ENCODE results near the gene SLCO4A1. TPM values are rescaled to one million over a fixed set of nuclear protein-coding genes. Genes with fewer than 3 reads are reported as not detected.

Gene SLCO4A1
- total and polyA plus RNA-seq, 12 donors, result 0.39 to 27.0 (median 4.9) TPM

- DNase-seq, result no peak
- Histone ChIP-seq H3K4me3 (no peak overlapping the region), H3K4me1 (replicated peaks in 1 of 2) (no peaks in the 10 kb centered on the region), H3K9me3 (replicated peaks in 1 of 3) (no peaks in the 10 kb centered on the region), H3K27ac (no peak overlapping the region), H3K27me3 (peaks cover 4% of the 10 kb centered on the region), H3K36me3 (replicated peaks in 1 of 2) (no peaks in the 10 kb centered on the region)
- WGBS, 4 donors, result 68 to 79% (median 72%) methylated on average over 9 of the region's 9 CpGs
- TF ChIP-seq POLR2A (IDR thresholded peaks at IDR 0.05), result no peak
- TF ChIP-seq, protein P1, sequence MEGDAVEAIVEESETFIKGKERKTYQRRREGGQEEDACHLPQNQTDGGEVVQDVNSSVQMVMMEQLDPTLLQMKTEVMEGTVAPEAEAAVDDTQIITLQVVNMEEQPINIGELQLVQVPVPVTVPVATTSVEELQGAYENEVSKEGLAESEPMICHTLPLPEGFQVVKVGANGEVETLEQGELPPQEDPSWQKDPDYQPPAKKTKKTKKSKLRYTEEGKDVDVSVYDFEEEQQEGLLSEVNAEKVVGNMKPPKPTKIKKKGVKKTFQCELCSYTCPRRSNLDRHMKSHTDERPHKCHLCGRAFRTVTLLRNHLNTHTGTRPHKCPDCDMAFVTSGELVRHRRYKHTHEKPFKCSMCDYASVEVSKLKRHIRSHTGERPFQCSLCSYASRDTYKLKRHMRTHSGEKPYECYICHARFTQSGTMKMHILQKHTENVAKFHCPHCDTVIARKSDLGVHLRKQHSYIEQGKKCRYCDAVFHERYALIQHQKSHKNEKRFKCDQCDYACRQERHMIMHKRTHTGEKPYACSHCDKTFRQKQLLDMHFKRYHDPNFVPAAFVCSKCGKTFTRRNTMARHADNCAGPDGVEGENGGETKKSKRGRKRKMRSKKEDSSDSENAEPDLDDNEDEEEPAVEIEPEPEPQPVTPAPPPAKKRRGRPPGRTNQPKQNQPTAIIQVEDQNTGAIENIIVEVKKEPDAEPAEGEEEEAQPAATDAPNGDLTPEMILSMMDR (IDR thresholded peaks at IDR 0.05), result no peak
- intact Hi-C loops (cut with DNase I), result no loop called here
Observed at GRCh38 chr20:62676976-62677375, 34.7 kb downstream of the SLCO4A1 start.

DNA sequence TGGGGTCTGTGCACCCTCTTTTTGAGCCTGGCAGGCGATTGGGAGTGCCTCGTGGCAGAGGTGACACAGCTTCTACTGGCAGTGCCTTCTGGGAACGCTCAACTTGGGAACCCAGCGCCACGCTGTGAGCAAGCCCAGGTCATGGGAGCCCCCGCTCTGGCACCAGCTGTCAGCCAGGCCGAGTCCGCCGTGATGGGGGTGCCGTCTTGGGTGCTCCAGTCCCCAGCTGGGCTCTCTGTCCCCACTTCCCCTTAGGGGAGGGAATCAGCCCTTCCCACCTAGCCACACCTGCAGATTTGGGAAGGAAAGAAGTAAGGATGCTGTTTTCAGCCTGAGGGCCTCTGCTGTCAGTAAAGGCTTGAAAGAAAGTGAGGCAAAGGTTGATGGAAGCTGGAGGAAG lies 35.4 kb downstream of the SLCO4A1 start:
- intact Hi-C loops (cut with DNase I), result no loop called here
- H3K9me3 ChIP-seq (replicated peaks in 1 of 3), result no peaks in the 10 kb centered on the region
- no peak overlapping the region for H3K4me3 ChIP-seq
- H3K27ac ChIP-seq, result no peak overlapping the region
- H3K4me1 ChIP-seq (replicated peaks in 1 of 2), result no peaks in the 10 kb centered on the region
- 65 to 77% (median 68%) methylated on average over 4 to 10 of the region's 10 CpGs; no CpG with 5 or more reads in 1 of the 4 donors for WGBS, 4 donors
- no peak for TF ChIP-seq POLR2A (IDR thresholded peaks at IDR 0.05)
- TF ChIP-seq, protein P1 (IDR thresholded peaks at IDR 0.05), result no peak
- DNase-seq, result no peak
- H3K27me3 ChIP-seq, result peaks cover 5% of the 10 kb centered on the region
- no peaks in the 10 kb centered on the region for H3K36me3 ChIP-seq (replicated peaks in 1 of 2)

- Histone ChIP-seq H3K9me3 (replicated peaks in 1 of 3) (no peaks in the 10 kb centered on the region), H3K27me3 (peaks cover 14% of the 10 kb centered on the region), H3K4me1 (replicated peaks in 1 of 2) (no peaks in the 10 kb centered on the region), H3K27ac (no peak overlapping the region), H3K4me3 (no peak overlapping the region), H3K36me3 (replicated peaks in 1 of 2) (no peaks in the 10 kb centered on the region)
- TF ChIP-seq, protein P1 (IDR thresholded peaks at IDR 0.05), result no peak
- no peak for TF ChIP-seq POLR2A (IDR thresholded peaks at IDR 0.05)
- 38 to 44% (median 39%) methylated on average over 9 of the region's 9 CpGs for WGBS, 4 donors
- intact Hi-C loops (cut with DNase I), result no loop called here
- DNase-seq, result no peak
Observed at GRCh38 chr20:62678553-62678952, 36.2 kb downstream of the SLCO4A1 start.

DNA sequence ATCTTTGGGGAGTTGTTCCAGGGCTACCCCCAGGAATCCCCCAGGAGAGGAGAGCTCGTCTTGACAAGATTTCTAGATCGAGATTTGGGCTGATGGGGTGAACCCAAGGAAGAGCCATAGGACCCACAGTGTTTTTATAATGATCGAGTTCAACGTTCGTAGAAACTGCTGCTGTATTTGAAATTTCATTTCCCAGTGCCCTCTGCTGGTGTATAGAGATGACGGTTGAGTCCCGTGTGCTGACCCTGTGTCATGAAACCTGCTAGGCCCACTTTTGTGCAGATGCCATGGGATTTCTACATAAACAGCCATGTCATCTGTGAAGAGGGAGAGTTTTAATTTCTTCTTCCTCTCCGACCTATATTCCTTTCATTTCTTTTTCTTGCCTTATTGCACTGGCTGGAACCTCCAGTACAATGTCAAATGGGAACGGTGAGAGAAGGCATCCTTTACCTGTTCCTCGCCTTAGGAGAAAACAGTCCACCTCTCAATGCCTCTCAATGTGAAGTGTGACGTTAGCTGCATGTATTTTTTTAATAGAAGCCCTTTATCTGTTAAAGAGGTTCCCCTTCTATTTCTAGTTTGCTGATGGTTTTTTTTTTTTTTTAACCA lies 37.8 kb downstream of the SLCO4A1 start:
- intact Hi-C loops (cut with DNase I), result no loop called here
- no peak overlapping the region for H3K4me3 ChIP-seq
- no peaks in the 10 kb centered on the region for H3K36me3 ChIP-seq (replicated peaks in 1 of 2)
- TF ChIP-seq, protein P1 (IDR thresholded peaks at IDR 0.05), result no peak
- TF ChIP-seq POLR2A (IDR thresholded peaks at IDR 0.05), result no peak
- no peak for DNase-seq
- H3K9me3 ChIP-seq (replicated peaks in 1 of 3), result no peaks in the 10 kb centered on the region
- 84 to 94% (median 91%) methylated on average over 11 of the region's 11 CpGs for WGBS, 4 donors
- H3K4me1 ChIP-seq (replicated peaks in 1 of 2), result no peaks in the 10 kb centered on the region
- H3K27me3 ChIP-seq, result peaks cover 14% of the 10 kb centered on the region
- H3K27ac ChIP-seq, result no peak overlapping the region

Data from adrenal gland (tissue), 12 donors.